Thoracic aorta (tissue), 2 donors: Measurements from ENCODE around the gene FLII. TPM values are rescaled to one million over a fixed set of nuclear protein-coding genes. Genes with fewer than 3 reads are reported as not detected.

Source experiments
- ATAC-seq: fragments of 150-250 bp; one replicate; pipeline ENCODE4 v1.8.0; 2017; ENCODE audit warnings: low read depth; ENCODE audit not compliant: insufficient number of reproducible peaks, low FRiP score
- DNase-seq: peaks from one replicate; pipeline ENCODE4 v3.0.0-alpha.2; 2020; ENCODE audit warnings: low spot score
- H3K27ac ChIP-seq, 2 donors: fragments of 200-600 bp; sonication (generic); 1 replicate in 1 of 2; 2 replicates in 1 of 2; pipeline ENCODE4 v1.5.1; 2016; ENCODE audit warnings: mild to moderate bottlenecking in 2 of 2, moderate library complexity in 2 of 2
- H3K27me3 ChIP-seq: fragments of 200-600 bp; sonication (generic); replicated peaks from 2 replicates; pipeline ENCODE4 v1.6.0; 2016; ENCODE audit warnings: mild to moderate bottlenecking; ENCODE audit not compliant: insufficient read depth
- H3K36me3 ChIP-seq: fragments of 200-600 bp; sonication (generic); one replicate; pipeline ENCODE4 v1.5.1; 2016
- H3K4me1 ChIP-seq, 2 donors: fragments of 200-600 bp; sonication (generic); 1 replicate in 1 of 2; 2 replicates in 1 of 2; pipeline versions ENCODE4 v1.5.1 to v1.6.0; 2016; ENCODE audit warnings: low read depth in 2 of 2, mild to moderate bottlenecking in 1 of 2; ENCODE audit not compliant: control insufficient read depth in 1 of 2
- H3K4me3 ChIP-seq: fragments of 200-600 bp; sonication (generic); 2 replicates; pipeline ENCODE4 v1.5.1; 2016; ENCODE audit warnings: mild to moderate bottlenecking
- H3K9me3 ChIP-seq: fragments of 200-600 bp; sonication (generic); 2 replicates; pipeline ENCODE4 v1.5.1; 2016
- CTCF ChIP-seq: fragments of 200-600 bp; sonication (generic); IDR thresholded peaks from one replicate; pipeline ENCODE4 v1.5.1; 2019; ENCODE audit warnings: antibody characterized with exemption
- total RNA-seq, 2 donors: library from RNA; depleted of rRNA; stranded (reverse); fragments of >200 nt; gene quantifications; one replicate each; pipeline versions ENCODE4 v1.1.0 to v1.2.3, GENCODE V29; 2016

Gene FLII
- total RNA-seq, 2 donors from 2014 or later: 309 to 312 TPM

DNA sequence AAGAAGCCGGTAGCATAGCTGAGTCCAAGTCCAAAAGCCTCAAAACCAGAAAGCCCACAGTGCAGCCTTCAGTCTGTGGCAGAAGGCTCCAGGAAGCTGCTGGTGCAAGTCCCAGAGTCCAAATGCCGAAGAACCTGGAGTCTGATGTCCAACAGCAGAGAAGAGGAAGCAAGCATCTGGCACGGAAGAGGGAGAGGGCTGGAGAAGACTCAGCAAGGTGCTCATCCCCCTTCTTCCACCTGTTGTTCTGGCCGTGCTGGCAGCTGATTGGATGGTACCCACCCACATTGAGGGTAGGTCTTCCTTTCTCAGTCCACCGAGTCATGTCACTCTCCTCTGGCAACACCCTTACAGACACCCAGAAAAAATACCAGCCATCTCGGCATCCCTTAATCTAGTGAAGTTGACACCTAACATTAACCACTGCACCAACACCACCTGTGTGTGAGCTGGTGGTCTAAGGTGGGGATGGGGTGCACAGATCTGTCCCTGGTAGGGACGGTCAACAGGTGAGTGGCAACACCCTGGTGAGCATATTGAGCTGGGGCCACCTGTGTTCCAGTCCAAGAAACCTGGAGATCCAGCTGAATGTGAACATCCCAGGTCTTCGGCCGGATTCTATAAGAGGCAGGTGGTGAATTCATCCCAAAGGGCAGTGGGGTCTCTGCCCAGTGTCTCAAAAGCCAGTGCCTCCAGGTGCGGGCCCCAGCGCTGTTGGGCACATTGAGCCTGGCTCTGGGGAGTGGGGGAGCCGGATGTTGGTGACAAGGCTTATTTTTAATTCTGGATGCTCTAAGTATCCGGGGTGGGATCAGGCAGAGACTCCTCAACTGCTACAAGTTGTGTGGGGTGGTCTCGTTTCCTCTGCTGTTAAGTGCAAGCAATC, 11.8 kb upstream of the FLII start:
- no peak for TF ChIP-seq CTCF
- Histone ChIP-seq H3K4me3 (no peak overlapping the region), H3K9me3 (no peaks in the 10 kb centered on the region), H3K27ac (no peak overlapping the region), H3K36me3 (peaks cover 22% of the 10 kb centered on the region), H3K4me1 (no peaks in the 10 kb centered on the region), H3K27me3 (no peaks in the 10 kb centered on the region)
- ATAC-seq (no peak), DNase-seq (no peak)

GRCh38 chr17:18267927-18268711, 9.6 kb upstream of the FLII start:
- Histone ChIP-seq H3K27ac (no peak overlapping the region), H3K4me3 (no peak overlapping the region), H3K4me1 (peaks cover 0 to 1% of the 10 kb centered on the region in 2 donors), H3K9me3 (no peaks in the 10 kb centered on the region), H3K36me3 (peaks cover 29% of the 10 kb centered on the region), H3K27me3 (no peaks in the 10 kb centered on the region)
- TF ChIP-seq CTCF: no peak
- no peak for ATAC-seq
- DNase-seq: no peak

- DNase-seq (no peak), ATAC-seq (no peak)
- H3K36me3 ChIP-seq: peaks cover 26% of the 10 kb centered on the region
These were observed 8.8 kb upstream of the FLII start for GRCh38 chr17:18267366-18267765.

DNA sequence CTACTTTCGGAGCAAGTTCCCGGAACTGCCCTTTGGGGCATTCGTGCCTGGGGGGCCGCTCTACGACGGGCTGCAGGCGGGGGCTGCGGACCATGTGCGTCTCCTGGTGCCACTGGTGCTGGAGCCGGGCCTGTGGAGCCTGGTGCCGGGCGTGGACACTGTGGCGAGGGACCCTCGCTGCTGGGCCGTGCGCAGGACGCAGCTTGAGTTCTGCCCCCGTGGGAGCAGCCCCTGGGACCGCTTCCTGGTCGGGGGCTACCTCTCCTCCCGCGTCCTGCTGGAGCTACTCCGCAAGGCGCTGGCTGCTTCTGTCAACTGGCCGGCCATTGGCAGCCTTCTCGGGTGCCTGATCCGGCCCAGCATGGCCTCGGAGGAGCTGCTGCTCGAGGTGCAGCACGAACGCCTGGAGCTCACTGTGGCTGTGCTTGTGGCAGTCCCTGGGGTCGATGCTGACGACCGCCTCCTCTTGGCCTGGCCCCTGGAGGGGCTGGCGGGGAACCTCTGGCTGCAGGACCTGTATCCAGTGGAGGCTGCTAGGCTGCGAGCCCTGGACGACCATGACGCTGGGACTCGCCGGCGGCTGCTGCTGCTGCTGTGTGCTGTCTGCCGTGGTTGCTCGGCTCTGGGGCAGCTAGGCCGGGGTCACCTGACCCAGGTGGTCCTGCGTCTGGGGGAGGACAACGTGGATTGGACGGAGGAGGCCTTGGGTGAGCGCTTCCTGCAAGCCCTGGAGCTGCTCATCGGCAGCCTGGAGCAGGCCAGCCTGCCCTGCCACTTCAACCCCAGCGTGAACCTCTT, 5.5 kb upstream of the FLII start:
- Histone ChIP-seq H3K4me1 (peaks cover 11 to 27% of the 10 kb centered on the region in 2 donors), H3K4me3 (no peak overlapping the region), H3K9me3 (no peaks in the 10 kb centered on the region), H3K36me3 (peaks cover 26% of the 10 kb centered on the region), H3K27ac (no peak overlapping the region), H3K27me3 (no peaks in the 10 kb centered on the region)
- no peak for DNase-seq
- ATAC-seq: no peak
- no peak for TF ChIP-seq CTCF

More at GRCh38 chr17:18267366-18267765, 8.8 kb upstream of the FLII start:
- H3K27me3 ChIP-seq: no peaks in the 10 kb centered on the region
- H3K9me3 ChIP-seq: no peaks in the 10 kb centered on the region
- no peak for TF ChIP-seq CTCF
- H3K4me3 ChIP-seq: no peak overlapping the region
- H3K27ac ChIP-seq: no peak overlapping the region
- peaks cover 0 to 9% of the 10 kb centered on the region in 2 donors for H3K4me1 ChIP-seq
